ENCODE measurements around the gene ANO1.

The ANO1 gene

DNA sequence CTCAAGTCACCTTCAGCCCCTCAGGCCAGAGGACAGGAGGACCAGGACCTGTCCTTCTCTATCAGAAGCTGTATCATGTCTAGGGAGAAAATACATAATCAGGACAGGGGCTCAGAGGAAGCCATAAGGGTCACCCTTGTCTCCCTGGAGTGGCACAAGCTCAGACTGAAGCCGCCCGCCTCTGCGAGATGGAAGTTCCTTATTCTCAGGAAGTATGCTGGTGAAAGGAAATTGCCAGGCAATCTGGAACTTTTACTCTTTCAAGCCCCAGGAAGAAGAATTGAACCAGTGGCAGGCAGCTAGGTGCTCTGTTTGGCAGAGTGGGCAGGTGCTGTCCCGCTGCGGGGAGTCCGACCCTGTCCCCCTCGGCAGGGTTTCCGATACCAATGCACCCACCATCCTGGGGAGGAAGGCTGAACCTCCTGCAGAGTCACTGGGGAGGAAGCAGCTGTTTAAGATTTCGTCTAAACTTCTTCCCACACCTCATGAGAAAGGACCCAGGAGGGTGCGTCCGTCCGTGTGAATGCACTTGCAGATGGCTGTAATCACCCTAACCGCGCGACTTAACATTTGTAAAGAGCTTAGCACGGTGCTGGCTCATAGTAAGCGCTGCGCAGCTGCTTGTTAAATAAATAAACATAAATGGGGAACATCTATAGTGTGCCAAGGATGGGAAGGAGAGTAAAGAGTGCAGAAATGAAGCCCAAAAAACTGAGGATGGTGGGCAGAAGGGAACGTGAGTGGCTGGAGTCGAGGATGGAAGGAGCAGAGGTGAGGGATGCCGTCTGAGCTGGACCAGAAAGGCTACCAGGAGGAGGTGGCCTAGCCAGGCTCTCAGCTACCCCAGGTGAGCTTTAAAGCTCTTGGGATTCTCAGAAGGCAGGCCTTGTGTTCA, 5.0 kb upstream of the ANO1 start:
- H3K4me3 ChIP-seq (ENCODE audit: low read length) = no peak overlapping the region
- no peak for DNase-seq (ENCODE audit: low read depth)

DNA sequence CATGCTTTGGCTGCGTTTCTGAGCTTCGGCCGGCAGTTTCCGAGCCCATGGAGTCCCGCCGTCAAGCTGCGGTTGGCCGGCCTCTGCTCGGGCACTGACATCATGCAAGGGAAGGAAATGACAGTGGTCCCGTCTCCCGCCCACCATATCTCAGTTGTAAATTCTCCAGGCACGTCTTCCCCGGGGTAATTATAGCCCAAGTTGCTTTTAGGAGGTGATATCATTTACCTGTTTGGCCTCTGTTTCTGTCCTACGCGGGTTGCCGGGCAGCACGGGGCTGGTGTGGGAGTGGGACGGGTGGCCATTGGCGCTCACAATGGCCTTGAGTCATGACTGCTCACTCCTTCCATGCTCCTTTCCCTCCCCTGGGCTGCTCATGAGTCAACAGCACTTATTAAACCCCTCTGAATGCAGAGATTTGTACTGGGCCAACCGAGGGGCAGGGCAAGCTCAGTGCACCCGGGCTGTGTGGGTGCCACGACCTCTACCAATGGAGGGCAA, 4.2 kb upstream of the ANO1 start:
- TF ChIP-seq, protein P1, sequence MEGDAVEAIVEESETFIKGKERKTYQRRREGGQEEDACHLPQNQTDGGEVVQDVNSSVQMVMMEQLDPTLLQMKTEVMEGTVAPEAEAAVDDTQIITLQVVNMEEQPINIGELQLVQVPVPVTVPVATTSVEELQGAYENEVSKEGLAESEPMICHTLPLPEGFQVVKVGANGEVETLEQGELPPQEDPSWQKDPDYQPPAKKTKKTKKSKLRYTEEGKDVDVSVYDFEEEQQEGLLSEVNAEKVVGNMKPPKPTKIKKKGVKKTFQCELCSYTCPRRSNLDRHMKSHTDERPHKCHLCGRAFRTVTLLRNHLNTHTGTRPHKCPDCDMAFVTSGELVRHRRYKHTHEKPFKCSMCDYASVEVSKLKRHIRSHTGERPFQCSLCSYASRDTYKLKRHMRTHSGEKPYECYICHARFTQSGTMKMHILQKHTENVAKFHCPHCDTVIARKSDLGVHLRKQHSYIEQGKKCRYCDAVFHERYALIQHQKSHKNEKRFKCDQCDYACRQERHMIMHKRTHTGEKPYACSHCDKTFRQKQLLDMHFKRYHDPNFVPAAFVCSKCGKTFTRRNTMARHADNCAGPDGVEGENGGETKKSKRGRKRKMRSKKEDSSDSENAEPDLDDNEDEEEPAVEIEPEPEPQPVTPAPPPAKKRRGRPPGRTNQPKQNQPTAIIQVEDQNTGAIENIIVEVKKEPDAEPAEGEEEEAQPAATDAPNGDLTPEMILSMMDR (conservative IDR thresholded peaks at IDR 0.05; ENCODE audit: low read length) = no peak
- DNase-seq (ENCODE audit: low read depth) = no peak
- H3K4me3 ChIP-seq (ENCODE audit: low read length) = no peak overlapping the region

More for the DNA sequence above, 5.0 kb upstream of the ANO1 start:
- TF ChIP-seq, protein P1 (conservative IDR thresholded peaks at IDR 0.05; ENCODE audit: low read length) = no peak

DNA sequence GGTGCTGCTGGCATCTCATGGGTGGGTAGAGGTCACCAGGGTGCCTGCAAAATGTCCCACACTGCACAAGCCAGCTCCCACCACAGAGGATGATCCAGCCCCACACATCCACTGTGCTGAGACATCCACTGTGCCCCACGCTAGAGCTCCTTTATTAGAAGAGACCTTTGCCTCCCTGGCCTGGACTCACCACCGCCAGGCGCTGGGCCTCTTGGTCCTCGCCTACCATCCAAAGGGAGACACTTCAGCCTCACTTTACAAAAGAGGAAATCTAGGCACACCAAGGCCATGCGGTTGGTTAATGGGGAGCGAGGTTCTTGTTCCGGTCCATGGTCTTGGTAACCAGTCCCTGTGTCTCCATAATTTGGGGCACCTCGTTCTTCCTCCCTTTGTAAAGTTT, 3.4 kb upstream of the ANO1 start:
- DNase-seq (ENCODE audit: low read depth) = no peak
- TF ChIP-seq, protein P1 (conservative IDR thresholded peaks at IDR 0.05; ENCODE audit: low read length) = no peak
- H3K4me3 ChIP-seq (ENCODE audit: low read length) = no peak overlapping the region

DNA sequence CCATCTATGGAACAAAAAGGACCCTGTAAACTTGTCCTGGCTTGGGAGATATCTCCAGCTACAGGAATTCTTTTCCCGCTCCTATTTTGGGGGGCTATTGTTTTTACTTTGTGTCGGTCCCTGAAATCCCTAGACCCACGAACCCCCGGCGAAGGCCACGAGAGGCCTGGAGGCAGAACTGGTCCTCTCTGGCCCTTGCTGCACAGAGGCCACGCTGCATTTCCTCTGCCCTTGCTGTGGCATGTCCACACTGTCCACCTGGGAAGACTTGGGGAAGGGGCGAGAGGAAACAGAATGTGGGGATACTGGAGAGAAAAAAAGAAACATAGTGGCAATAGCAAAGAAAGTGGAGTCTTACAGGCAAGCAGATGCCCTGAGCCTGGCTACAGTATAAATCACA, 2.3 kb upstream of the ANO1 start:
- H3K4me3 ChIP-seq (ENCODE audit: low read length) = no peak overlapping the region
- no peak for DNase-seq (ENCODE audit: low read depth)
- TF ChIP-seq, protein P1 (conservative IDR thresholded peaks at IDR 0.05; ENCODE audit: low read length) = no peak

DNA sequence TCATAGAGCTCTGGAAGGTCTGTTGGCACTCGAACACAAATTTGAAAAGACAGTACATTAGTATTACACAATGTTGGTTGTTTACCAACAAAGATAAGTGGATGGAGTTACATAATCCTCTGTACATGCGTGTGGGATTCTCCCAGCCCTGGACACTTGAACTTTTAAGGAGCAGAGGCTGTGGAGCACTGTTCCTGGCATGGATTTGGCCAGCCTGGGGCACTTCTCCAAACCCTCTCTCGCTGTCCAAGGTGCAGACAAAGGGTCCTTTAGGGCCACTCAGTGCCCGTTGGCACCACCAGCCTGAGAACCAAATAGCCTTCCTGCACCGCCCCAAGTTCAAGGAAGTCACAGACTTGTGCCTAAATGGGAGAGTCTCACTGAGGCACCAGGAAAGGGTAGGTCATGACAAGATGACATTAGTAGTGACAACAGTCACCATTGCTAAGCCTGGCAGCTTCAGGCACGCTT, 1.6 kb upstream of the ANO1 start:
- TF ChIP-seq, protein P1 (conservative IDR thresholded peaks at IDR 0.05; ENCODE audit: low read length) = no peak
- DNase-seq (ENCODE audit: low read depth) = no peak
- H3K4me3 ChIP-seq (ENCODE audit: low read length) = no peak overlapping the region

DNA sequence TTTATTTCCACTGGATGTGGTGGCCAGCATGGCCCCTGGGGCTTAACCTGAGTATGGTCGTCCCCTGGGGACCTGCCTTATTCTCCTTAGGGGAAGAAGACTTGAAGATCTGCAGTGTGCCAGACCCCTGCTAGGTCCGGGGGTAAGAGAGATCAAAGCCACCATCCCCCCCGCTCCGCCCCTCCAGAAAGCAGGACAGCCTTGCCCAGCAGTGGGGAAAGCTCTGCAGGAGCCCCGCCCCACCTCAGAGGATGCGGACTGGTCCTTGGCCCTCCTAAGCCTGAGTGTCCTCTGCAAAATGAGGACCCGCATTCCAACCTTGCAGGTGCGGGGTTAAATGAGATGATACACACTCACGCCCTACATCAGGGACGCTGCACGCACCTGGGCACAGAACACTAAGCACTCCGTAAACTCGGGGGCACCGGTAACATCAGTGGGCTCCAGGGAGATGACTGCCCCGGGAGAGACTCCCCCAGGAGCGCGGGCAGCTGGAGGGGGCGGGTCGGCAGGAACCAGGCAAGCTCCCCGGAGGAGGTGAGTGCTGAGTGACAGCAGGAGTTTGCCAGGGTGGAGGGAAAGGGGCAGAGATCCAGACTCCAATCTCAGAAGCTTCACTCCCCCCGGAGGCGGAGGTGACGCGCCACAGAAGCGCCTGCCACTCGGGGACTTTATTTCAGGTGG, 564 bp upstream of the ANO1 start:
- DNase-seq (ENCODE audit: low read depth) = no peak
- TF ChIP-seq, protein P1 (conservative IDR thresholded peaks at IDR 0.05; ENCODE audit: low read length) = no peak
- H3K4me3 ChIP-seq (ENCODE audit: low read length) = no peak overlapping the region
